Measurements from ENCODE around the gene CKAP2.
"Not testable (repeated sequence)": the region's sequence is repeated elsewhere in the genome, so short reads cannot be mapped to it uniquely, and the experiment has no call there.

The CKAP2 gene

GRCh38 chr13:52452470-52452869, 2.8 kb upstream of the CKAP2 start:
- no peak for DNase-seq (ENCODE audit: low spot score)

GRCh38 chr13:52454459-52454819, 839 bp upstream of the CKAP2 start:
- peak; percentile 16 for DNase-seq (ENCODE audit: low spot score)

- peak; percentile 70 for DNase-seq (ENCODE audit: low spot score)
These were observed 381 bp downstream of the CKAP2 start for GRCh38 chr13:52455677-52456041.

- no peak for DNase-seq (ENCODE audit: low spot score)
These were observed 4.4 kb downstream of the CKAP2 start for GRCh38 chr13:52459668-52460067.

- no peak for DNase-seq (ENCODE audit: low spot score)
These were observed 6.0 kb downstream of the CKAP2 start for GRCh38 chr13:52461265-52461664.

GRCh38 chr13:52463526-52463925, 8.2 kb downstream of the CKAP2 start:
- DNase-seq (ENCODE audit: low spot score), result no peak

- DNase-seq (ENCODE audit: low spot score), result not testable (repeated sequence)
These were observed 13.2 kb downstream of the CKAP2 start for GRCh38 chr13:52468487-52468886.

GRCh38 chr13:52480677-52481428, 25.6 kb downstream of the CKAP2 start:
- DNase-seq (ENCODE audit: low spot score), result not testable (repeated sequence)

- not testable (repeated sequence) for DNase-seq (ENCODE audit: low spot score)
These were observed 31.8 kb downstream of the CKAP2 start for GRCh38 chr13:52487078-52487477.

- not testable (repeated sequence) for DNase-seq (ENCODE audit: low spot score)
These were observed 33.5 kb downstream of the CKAP2 start for GRCh38 chr13:52488763-52489162.

GRCh38 chr13:52491015-52491414, 35.7 kb downstream of the CKAP2 start:
- DNase-seq (ENCODE audit: low spot score), result not testable (repeated sequence)

GRCh38 chr13:52494241-52494640, 39.0 kb downstream of the CKAP2 start:
- not testable (repeated sequence) for DNase-seq (ENCODE audit: low spot score)

- not testable (repeated sequence) for DNase-seq (ENCODE audit: low spot score)
These were observed 42.7 kb downstream of the CKAP2 start for GRCh38 chr13:52497979-52498378.

- not testable (repeated sequence) for DNase-seq (ENCODE audit: low spot score)
These were observed 47.0 kb downstream of the CKAP2 start for GRCh38 chr13:52502277-52502676.

- not testable (repeated sequence) for DNase-seq (ENCODE audit: low spot score)
These were observed 50.6 kb downstream of the CKAP2 start for GRCh38 chr13:52505843-52506242.

- not testable (repeated sequence) for DNase-seq (ENCODE audit: low spot score)
These were observed 54.3 kb downstream of the CKAP2 start for GRCh38 chr13:52509532-52509931.

- not testable (repeated sequence) for DNase-seq (ENCODE audit: low spot score)
These were observed 55.0 kb downstream of the CKAP2 start for GRCh38 chr13:52510221-52510797.

- DNase-seq (ENCODE audit: low spot score), result not testable (repeated sequence)
These were observed 56.3 kb downstream of the CKAP2 start for GRCh38 chr13:52511598-52511997.

- DNase-seq (ENCODE audit: low spot score), result not testable (repeated sequence)
These were observed 58.8 kb downstream of the CKAP2 start for GRCh38 chr13:52513957-52514596.

GRCh38 chr13:52523323-52523722, 68.0 kb downstream of the CKAP2 start:
- DNase-seq (ENCODE audit: low spot score), result not testable (repeated sequence)

All from Ammon's horn (tissue), 1 donor.